ENCODE data around the gene LCA5L.
A peak's percentile ranks its signal among the peaks of the same experiment; 100 is the strongest.

Gene LCA5L

GRCh38 chr21:39445321-39446269 lies at the start of gene LCA5L:
LCA5L (minus strand) TSS chr21:39445778; CDS start chr21:39428493, 17,285 bp downstream.
- peak; percentile 84 for DNase-seq (ENCODE audit: low read depth)
- TF ChIP-seq, protein P1, sequence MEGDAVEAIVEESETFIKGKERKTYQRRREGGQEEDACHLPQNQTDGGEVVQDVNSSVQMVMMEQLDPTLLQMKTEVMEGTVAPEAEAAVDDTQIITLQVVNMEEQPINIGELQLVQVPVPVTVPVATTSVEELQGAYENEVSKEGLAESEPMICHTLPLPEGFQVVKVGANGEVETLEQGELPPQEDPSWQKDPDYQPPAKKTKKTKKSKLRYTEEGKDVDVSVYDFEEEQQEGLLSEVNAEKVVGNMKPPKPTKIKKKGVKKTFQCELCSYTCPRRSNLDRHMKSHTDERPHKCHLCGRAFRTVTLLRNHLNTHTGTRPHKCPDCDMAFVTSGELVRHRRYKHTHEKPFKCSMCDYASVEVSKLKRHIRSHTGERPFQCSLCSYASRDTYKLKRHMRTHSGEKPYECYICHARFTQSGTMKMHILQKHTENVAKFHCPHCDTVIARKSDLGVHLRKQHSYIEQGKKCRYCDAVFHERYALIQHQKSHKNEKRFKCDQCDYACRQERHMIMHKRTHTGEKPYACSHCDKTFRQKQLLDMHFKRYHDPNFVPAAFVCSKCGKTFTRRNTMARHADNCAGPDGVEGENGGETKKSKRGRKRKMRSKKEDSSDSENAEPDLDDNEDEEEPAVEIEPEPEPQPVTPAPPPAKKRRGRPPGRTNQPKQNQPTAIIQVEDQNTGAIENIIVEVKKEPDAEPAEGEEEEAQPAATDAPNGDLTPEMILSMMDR (conservative IDR thresholded peaks at IDR 0.05; ENCODE audit: control insufficient read depth, insufficient read depth, low read depth, low read length), result no peak
- H3K4me3 ChIP-seq (ENCODE audit: control insufficient read depth, low read depth, low read length), result peak within 1 kb of the TSS; percentile 83

GRCh38 chr21:39489380-39489924 lies 43.9 kb upstream of the LCA5L start:
- TF ChIP-seq, protein P1 (conservative IDR thresholded peaks at IDR 0.05; ENCODE audit: control insufficient read depth, insufficient read depth, low read depth, low read length), result no peak
- no peak for DNase-seq (ENCODE audit: low read depth)
- H3K4me3 ChIP-seq (ENCODE audit: control insufficient read depth, low read depth, low read length), result no peak overlapping the region

GRCh38 chr21:39484711-39485276 lies 39.2 kb upstream of the LCA5L start:
- TF ChIP-seq, protein P1 (conservative IDR thresholded peaks at IDR 0.05; ENCODE audit: control insufficient read depth, insufficient read depth, low read depth, low read length), result no peak
- peak; percentile 13 for DNase-seq (ENCODE audit: low read depth)
- H3K4me3 ChIP-seq (ENCODE audit: control insufficient read depth, low read depth, low read length), result no peak overlapping the region

GRCh38 chr21:39483917-39484316 lies 38.3 kb upstream of the LCA5L start:
- peak; percentile 3 for DNase-seq (ENCODE audit: low read depth)
- H3K4me3 ChIP-seq (ENCODE audit: control insufficient read depth, low read depth, low read length), result no peak overlapping the region
- TF ChIP-seq, protein P1 (conservative IDR thresholded peaks at IDR 0.05; ENCODE audit: control insufficient read depth, insufficient read depth, low read depth, low read length), result no peak

DNA sequence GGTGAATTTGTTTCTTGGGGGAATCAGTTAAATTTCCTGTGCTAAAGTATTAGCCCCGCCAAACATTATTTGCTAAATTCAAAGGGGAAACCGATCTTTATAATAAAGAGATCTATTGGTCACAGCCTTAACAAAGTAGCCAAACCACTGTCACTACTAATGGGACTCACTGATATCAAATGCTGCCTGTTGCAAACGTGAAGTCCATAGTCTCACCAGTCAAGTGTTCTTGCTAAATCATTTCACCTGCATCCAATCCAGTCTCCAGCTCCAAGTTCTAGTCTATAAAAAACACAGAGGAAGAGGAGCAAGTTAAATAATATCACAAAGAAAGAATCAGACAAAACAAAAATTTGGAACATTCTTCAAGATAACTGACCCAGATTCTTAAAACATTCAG lies 36.3 kb upstream of the LCA5L start:
- DNase-seq (ENCODE audit: low read depth), result no peak
- TF ChIP-seq, protein P1 (conservative IDR thresholded peaks at IDR 0.05; ENCODE audit: control insufficient read depth, insufficient read depth, low read depth, low read length), result no peak
- no peak overlapping the region for H3K4me3 ChIP-seq (ENCODE audit: control insufficient read depth, low read depth, low read length)

DNA sequence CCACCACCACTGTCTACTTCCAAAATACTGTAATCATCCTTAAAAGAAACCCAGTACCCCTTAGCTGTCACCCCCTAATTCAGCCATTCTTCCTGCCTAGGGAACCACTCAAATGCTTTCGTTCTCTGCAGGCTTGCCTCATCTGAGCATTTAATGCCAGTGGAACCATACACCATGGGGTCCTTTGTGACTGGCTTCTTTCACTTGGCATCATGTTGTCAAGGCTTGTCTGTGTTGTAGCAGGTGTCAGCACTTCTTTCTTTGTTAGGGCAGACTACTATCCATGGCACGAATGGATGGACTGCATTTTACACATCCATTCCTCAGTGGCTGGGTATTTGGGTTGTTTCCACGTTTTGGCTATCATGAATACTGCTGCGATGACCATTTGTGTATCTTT lies 34.7 kb upstream of the LCA5L start:
- no peak overlapping the region for H3K4me3 ChIP-seq (ENCODE audit: control insufficient read depth, low read depth, low read length)
- TF ChIP-seq, protein P1 (conservative IDR thresholded peaks at IDR 0.05; ENCODE audit: control insufficient read depth, insufficient read depth, low read depth, low read length), result no peak
- DNase-seq (ENCODE audit: low read depth), result no peak
